ENCODE data around the gene TSPAN18.

DNA sequence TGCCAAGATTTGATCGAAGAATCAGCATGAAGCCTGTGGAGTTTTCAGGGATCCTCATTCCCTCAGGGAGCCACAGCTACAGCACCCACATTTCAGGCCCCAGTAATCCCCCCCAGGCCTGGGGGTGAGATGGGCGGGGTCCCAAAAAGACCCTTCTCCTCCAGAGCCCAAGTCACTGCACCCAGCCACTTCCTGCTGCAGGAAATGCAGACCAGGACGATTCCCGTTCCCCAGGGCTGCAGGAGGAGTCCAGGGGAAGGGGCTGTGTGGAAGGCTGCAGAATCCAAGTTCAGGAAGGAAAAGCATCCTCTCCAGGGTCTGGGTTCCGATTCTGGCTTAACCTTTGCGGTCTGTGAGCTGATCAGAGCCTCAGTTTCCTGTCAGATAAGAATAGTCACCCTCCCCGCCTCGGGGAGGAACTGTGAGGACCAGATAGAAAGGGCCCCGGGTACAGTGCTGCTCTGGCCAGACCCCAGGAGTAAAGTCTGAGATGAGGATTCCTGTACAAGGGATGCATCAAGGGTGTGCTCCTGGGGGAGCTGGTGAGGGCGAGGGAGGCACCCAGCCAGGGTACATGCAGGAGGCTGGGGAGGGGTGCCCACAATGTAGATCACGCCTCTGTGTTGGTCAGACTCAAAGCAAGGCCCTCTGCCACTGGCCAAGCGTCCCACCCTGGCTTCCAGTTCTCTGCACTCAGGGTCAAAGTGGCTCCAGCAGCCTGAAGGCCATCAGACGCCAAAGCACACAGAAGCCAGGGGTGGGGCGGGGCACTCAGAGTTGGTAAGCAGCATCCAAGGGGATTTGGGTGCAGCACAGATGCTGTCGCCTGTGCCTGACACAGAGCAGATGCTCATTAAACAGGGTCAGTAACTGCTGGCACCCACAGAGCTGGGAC is 254.0 kb downstream of the TSPAN18 start:
- TF ChIP-seq, protein P1, sequence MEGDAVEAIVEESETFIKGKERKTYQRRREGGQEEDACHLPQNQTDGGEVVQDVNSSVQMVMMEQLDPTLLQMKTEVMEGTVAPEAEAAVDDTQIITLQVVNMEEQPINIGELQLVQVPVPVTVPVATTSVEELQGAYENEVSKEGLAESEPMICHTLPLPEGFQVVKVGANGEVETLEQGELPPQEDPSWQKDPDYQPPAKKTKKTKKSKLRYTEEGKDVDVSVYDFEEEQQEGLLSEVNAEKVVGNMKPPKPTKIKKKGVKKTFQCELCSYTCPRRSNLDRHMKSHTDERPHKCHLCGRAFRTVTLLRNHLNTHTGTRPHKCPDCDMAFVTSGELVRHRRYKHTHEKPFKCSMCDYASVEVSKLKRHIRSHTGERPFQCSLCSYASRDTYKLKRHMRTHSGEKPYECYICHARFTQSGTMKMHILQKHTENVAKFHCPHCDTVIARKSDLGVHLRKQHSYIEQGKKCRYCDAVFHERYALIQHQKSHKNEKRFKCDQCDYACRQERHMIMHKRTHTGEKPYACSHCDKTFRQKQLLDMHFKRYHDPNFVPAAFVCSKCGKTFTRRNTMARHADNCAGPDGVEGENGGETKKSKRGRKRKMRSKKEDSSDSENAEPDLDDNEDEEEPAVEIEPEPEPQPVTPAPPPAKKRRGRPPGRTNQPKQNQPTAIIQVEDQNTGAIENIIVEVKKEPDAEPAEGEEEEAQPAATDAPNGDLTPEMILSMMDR (IDR thresholded peaks at IDR 0.05; ENCODE audit: low read depth, low read length) = no peak
- no peak for TF ChIP-seq EZH2phosphoT487 (IDR thresholded peaks at IDR 0.05; ENCODE audit: low read depth)

All from OCI-LY3 (cell line).